GM10266 (cell line): Measurements from ENCODE around the gene OXGR1.

Experiments used
- DNase-seq: peaks from one replicate; pipeline ENCODE4 v3.0.0; 2012; ENCODE audit errors: extremely low spot score
- CTCF ChIP-seq: IDR thresholded peaks from 2 replicates; pipeline ENCODE4 v1.5.1; 2012; ENCODE audit warnings: mild to moderate bottlenecking, low read depth; ENCODE audit not compliant: control insufficient read depth, insufficient read depth; ENCODE audit errors: missing control alignments

The OXGR1 gene

DNA sequence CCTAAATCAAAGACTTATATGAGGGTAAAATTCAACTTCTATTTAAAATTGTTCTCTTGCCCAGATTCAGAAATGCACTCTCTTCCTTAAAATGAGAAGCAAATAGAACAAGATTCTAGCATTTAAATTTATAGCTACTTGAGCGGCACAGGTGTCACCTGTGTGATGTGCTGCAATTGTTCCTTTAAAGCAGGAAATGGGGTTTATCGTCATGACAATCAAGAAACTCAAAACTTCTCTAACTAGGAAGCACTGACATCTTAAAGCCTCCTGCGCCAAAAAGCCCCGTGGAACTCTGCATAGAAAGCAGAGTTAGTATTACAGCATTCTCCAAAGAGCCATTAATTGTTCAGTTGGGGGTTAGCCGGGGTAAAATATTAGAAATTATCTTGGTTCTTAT is 2.6 kb upstream of the OXGR1 start:
- no peak for DNase-seq
- TF ChIP-seq CTCF = no peak

- TF ChIP-seq CTCF = no peak
Observed at GRCh38 chr13:96996107-96996506, 1.8 kb upstream of the OXGR1 start.

GRCh38 chr13:96994858-96995243 is 575 bp upstream of the OXGR1 start:
- no peak for DNase-seq

More at GRCh38 chr13:96996107-96996506, 1.8 kb upstream of the OXGR1 start:
- no peak for DNase-seq

GRCh38 chr13:96993634-96994016 is 651 bp downstream of the OXGR1 start:
- DNase-seq = no peak
- no peak for TF ChIP-seq CTCF

More at GRCh38 chr13:96994858-96995243, 575 bp upstream of the OXGR1 start:
- TF ChIP-seq CTCF = no peak

DNA sequence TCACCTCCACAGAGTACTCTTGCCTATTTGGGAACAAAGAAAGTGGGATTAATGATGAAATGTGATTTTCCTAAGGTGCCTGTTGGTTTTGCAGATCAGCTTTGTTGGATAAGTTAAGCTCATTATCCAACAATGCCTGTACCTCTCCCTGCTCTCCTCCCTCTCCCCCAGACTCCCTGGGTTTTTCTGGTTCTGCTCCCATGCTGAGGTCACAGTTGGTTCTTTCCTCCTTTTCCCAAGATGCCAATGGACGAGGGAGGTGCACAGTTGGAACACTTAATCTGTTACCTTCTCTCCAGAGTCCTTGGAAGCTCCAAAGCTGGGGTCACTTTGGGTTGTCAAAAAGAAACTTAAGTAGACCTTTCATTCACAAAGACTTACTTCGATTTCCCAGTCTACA is 1.6 kb downstream of the OXGR1 start:
- TF ChIP-seq CTCF = no peak
- no peak for DNase-seq

- DNase-seq = no peak
Observed at GRCh38 chr13:96991072-96991471, 3.2 kb downstream of the OXGR1 start.

GRCh38 chr13:96988441-96988840 is 5.8 kb downstream of the OXGR1 start:
- no peak for DNase-seq
- TF ChIP-seq CTCF = no peak

More at GRCh38 chr13:96991072-96991471, 3.2 kb downstream of the OXGR1 start:
- no peak for TF ChIP-seq CTCF
